A549 (cell line): ENCODE data around the gene PACS1. TPM values are rescaled to one million over a fixed set of nuclear protein-coding genes. Genes with fewer than 3 reads are reported as not detected.
"Not testable (repeated sequence)": the region's sequence is repeated elsewhere in the genome, so short reads cannot be mapped to it uniquely, and the experiment has no call there.

ENCODE experiments used
- ATAC-seq, 2 experiments: fragments of 200-7000 bp in 1 of 2; fragments of >200 bp in 1 of 2; cut with Nextera tagmentation in 1 of 2; cut with Tn5 transposase in 1 of 2; 3 replicates each; pipeline versions ENCODE4 v1.8.0 to v1.9.1; 2018 to 2020; ENCODE audit warnings: mild to moderate bottlenecking in 1 of 2, moderate library complexity in 1 of 2
- CTCF ChIA-PET: fragments of 300-600 bp; sonication (Branson Sonifier 250); formaldehyde crosslinking; extraction: SDS; loops from one replicate; lab custom pipeline; 2021; ENCODE audit warnings: antibody characterized with exemption, inconsistent platforms; lab: Yijun Ruan, JAX
- POLR2A ChIA-PET: fragments of 350-600 bp; formaldehyde crosslinking; extraction: SDS; loops from one replicate; lab custom pipeline; 2021; ENCODE audit warnings: antibody characterized with exemption, inconsistent platforms; lab: Yijun Ruan, JAX
- DNase-seq, 2 experiments: peaks; one replicate each; pipeline versions ENCODE4 v3.0.0 to v3.0.0-alpha.2; 2011 to 2016; ENCODE audit warnings: low read depth in 1 of 2, low spot score in 1 of 2
- FAIRE-seq: peaks from 2 replicates; lab custom pipeline; 2011; peaks lifted over from hg19 to GRCh38; lab: Jason Lieb, UNC
- H3K27ac ChIP-seq, 2 experiments: fragments of >200 bp; sonication (Bioruptor Twin); formaldehyde crosslinking; 3 replicates each; pipeline ENCODE4 v1.5.1; 2016 to 2017
- H3K4me1 ChIP-seq: fragments of >200 bp; sonication (Bioruptor Twin); formaldehyde crosslinking; 3 replicates; pipeline ENCODE4 v1.6.1; 2016
- H3K4me2 ChIP-seq: fragments of >200 bp; sonication (Bioruptor Twin); formaldehyde crosslinking; 3 replicates; pipeline ENCODE4 v1.6.1; 2016
- H3K4me3 ChIP-seq: fragments of >200 bp; sonication (Bioruptor Twin); formaldehyde crosslinking; 3 replicates; pipeline ENCODE4 v1.5.1; 2016
- H3K9me3 ChIP-seq: fragments of >200 bp; sonication (Bioruptor Twin); formaldehyde crosslinking; 3 replicates; pipeline ENCODE4 v1.6.1; 2016
- BHLHE40 ChIP-seq: IDR thresholded peaks from 2 replicates; pipeline ENCODE4 v1.6.1; 2012; ENCODE audit warnings: low read depth, low read length, inconsistent platforms
- EHF ChIP-seq: fragments of 250-450 bp; sonication (Bioruptor Pico); IDR thresholded peaks from 2 replicates; pipeline ENCODE4 v1.5.0; 2020; ENCODE audit warnings: mild to moderate bottlenecking
- EHMT2 ChIP-seq: fragments of 200-600 bp; sonication (generic); IDR thresholded peaks from 2 replicates; pipeline ENCODE4 v1.6.1; 2016; ENCODE audit warnings: antibody characterized with exemption, low read depth, mild to moderate bottlenecking, moderate library complexity
- ESRRA ChIP-seq: fragments of 150-350 bp; IDR thresholded peaks from 2 replicates; pipeline ENCODE4 v1.6.1; 2014; ENCODE audit warnings: mild to moderate bottlenecking, low read length, borderline replicate concordance
- FOSL2 ChIP-seq, 2 experiments: fragments of 450-650 bp in 1 of 2; fragments of >200 bp in 1 of 2; sonication (Bioruptor Twin) in 1 of 2; formaldehyde crosslinking; IDR thresholded peaks; 2 replicates each; pipeline versions ENCODE4 v1.5.0 to v1.6.1; 2016 to 2020; ENCODE audit warnings: mild to moderate bottlenecking in 1 of 2, moderate library complexity in 1 of 2
- HOXB5 ChIP-seq: fragments of 250-450 bp; sonication (Bioruptor Pico); IDR thresholded peaks from 2 replicates; pipeline ENCODE4 v1.5.0; 2020; ENCODE audit warnings: mild to moderate bottlenecking, moderate library complexity
- MAFK ChIP-seq: fragments of 450-650 bp; IDR thresholded peaks from 2 replicates; pipeline ENCODE4 v1.6.1; 2014; ENCODE audit not compliant: partially characterized antibody
- NFE2L2 ChIP-seq: fragments of 150-350 bp; conservative IDR thresholded peaks from 2 replicates; pipeline ENCODE4 v1.6.1; 2014; ENCODE audit warnings: low read length
- NR3C1 ChIP-seq: fragments of >200 bp; sonication (Bioruptor Twin); formaldehyde crosslinking; IDR thresholded peaks from 3 replicates; pipeline ENCODE4 v1.6.1; 2017
- PHF8 ChIP-seq: fragments of 200-600 bp; sonication (generic); IDR thresholded peaks from 2 replicates; pipeline ENCODE4 v1.6.1; 2016; ENCODE audit warnings: low read depth, mild to moderate bottlenecking, antibody characterized with exemption, moderate library complexity, borderline replicate concordance
- RNF2 ChIP-seq: fragments of 200-600 bp; sonication (generic); IDR thresholded peaks from 2 replicates; pipeline ENCODE4 v1.6.1; 2016; ENCODE audit warnings: low read depth, mild to moderate bottlenecking, antibody characterized with exemption, moderate library complexity, borderline replicate concordance
- TFCP2L1 ChIP-seq: fragments of 250-450 bp; sonication (Bioruptor Pico); IDR thresholded peaks from 2 replicates; pipeline ENCODE4 v1.5.0; 2021; ENCODE audit warnings: mild to moderate bottlenecking
- ZC3H11A ChIP-seq: fragments of 450-650 bp; IDR thresholded peaks from 2 replicates; pipeline ENCODE4 v1.6.1; 2014; ENCODE audit warnings: antibody characterized with exemption, mild to moderate bottlenecking
- ZNF302 ChIP-seq: fragments of 250-450 bp; sonication (Bioruptor Pico); IDR thresholded peaks from 2 replicates; pipeline ENCODE4 v1.9.0; 2021; ENCODE audit warnings: inconsistent platforms, mild to moderate bottlenecking, moderate library complexity
- ZSCAN20 ChIP-seq: fragments of 250-450 bp; sonication (Bioruptor Pico); IDR thresholded peaks from 2 replicates; pipeline ENCODE4 v1.8.0; 2022; ENCODE audit warnings: mild to moderate bottlenecking, moderate library complexity
- WGBS: methylation state at CpG from one replicate; pipeline ENCODE4 v1.1.6; 2017; ENCODE audit errors: missing lambda C conversion rate; 5-methylcytosine and 5-hydroxymethylcytosine counted together
- polyA plus RNA-seq, 4 experiments: library from polyadenylated mRNA; depleted of rRNA in 3 of 4; stranded (reverse); fragments of >200 nt; fragmentation: RNase III in 1 of 4; extraction: RNeasy Plus Mini Kit Qiagen cat#74134 plus additional on column Dnase treatment in 1 of 4; gene quantifications; 2 replicates in 3 of 4; 3 replicates in 1 of 4; pipeline ENCODE4 v1.2.3, GENCODE V29; 2011 to 2017
- TF ChIP-seq, protein P1 (sequence below): IDR thresholded peaks from 2 replicates; pipeline ENCODE4 v1.6.1; 2012
- TF ChIP-seq, protein P2 (sequence below): IDR thresholded peaks from 2 replicates; pipeline ENCODE4 v1.6.1; 2012; ENCODE audit warnings: low read depth, borderline replicate concordance
- TF ChIP-seq, protein P3 (sequence below): fragments of 150-350 bp; IDR thresholded peaks from 2 replicates; pipeline ENCODE4 v1.6.1; 2014; ENCODE audit warnings: low read depth, mild to moderate bottlenecking, low read length
- TF ChIP-seq, protein P4 (sequence below): IDR thresholded peaks from 2 replicates; pipeline ENCODE4 v1.6.1; 2012

Gene PACS1
- polyA plus RNA-seq, 2 of the 4 experiments (the other 2 are of a cell fraction): 48.2 to 59.1 TPM

DNA sequence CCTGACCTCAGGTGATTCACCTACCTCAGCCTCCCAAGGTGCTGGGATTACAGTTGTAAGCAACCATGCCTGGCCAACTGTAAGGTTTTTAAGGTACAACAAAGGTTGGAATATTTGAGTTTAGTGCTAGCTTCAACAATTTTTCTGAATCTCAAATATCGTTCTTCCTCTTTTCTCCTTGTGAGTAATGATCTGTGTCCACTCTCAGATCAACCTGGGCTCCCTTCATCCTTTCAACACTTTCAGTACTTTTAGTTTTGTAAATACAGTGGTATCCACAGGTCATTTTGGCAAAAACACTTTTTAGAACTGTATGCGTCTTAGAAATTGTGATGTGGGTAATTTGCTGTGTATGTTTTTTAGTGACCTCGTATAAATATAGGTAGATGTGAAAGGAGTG is 7.9 kb downstream of the PACS1 start:
- no peaks in the 10 kb centered on the region for H3K9me3 ChIP-seq
- H3K27ac ChIP-seq: no peak overlapping the region
- no peak for DNase-seq
- POLR2A ChIA-PET: interaction anchor here (0.6 to 0.7 kb wide), 2 partner anchors 30 to 217 kb away, joined by 3 to 5 read pairs; no protein-coding TSS in a partner anchor
- no peak for ATAC-seq
- H3K4me1 ChIP-seq: peaks cover 61% of the 10 kb centered on the region
- CTCF ChIA-PET: interaction anchor here (0.8 to 9.7 kb wide), 6 partner anchors 8 to 56 kb away, joined by 3 to 82 read pairs (median 3); partner anchors contain the start of gene PACS1
- TF ChIP-seq FOSL2 (IDR thresholded peaks at IDR 0.05) (no peak), FOSL2 (CRISPR knock-in tag; IDR thresholded peaks at IDR 0.05) (no peak), ZNF302 (CRISPR knock-in tag) (no peak), PHF8 (no peak), ZSCAN20 (CRISPR knock-in tag) (no peak), BHLHE40 (no peak), RNF2 (no peak), ESRRA (no peak), EHF (CRISPR knock-in tag) (no peak), ZC3H11A (no peak), HOXB5 (CRISPR knock-in tag) (no peak), TFCP2L1 (CRISPR knock-in tag) (no peak), NR3C1 (no peak), NFE2L2 (no peak), EHMT2 (no peak)
- TF ChIP-seq, protein P1, sequence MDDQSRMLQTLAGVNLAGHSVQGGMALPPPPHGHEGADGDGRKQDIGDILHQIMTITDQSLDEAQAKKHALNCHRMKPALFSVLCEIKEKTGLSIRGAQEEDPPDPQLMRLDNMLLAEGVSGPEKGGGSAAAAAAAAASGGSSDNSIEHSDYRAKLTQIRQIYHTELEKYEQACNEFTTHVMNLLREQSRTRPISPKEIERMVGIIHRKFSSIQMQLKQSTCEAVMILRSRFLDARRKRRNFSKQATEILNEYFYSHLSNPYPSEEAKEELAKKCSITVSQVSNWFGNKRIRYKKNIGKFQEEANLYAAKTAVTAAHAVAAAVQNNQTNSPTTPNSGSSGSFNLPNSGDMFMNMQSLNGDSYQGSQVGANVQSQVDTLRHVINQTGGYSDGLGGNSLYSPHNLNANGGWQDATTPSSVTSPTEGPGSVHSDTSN: no peak
- TF ChIP-seq, protein P2, sequence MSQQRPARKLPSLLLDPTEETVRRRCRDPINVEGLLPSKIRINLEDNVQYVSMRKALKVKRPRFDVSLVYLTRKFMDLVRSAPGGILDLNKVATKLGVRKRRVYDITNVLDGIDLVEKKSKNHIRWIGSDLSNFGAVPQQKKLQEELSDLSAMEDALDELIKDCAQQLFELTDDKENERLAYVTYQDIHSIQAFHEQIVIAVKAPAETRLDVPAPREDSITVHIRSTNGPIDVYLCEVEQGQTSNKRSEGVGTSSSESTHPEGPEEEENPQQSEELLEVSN: no peak
- TF ChIP-seq, protein P3, sequence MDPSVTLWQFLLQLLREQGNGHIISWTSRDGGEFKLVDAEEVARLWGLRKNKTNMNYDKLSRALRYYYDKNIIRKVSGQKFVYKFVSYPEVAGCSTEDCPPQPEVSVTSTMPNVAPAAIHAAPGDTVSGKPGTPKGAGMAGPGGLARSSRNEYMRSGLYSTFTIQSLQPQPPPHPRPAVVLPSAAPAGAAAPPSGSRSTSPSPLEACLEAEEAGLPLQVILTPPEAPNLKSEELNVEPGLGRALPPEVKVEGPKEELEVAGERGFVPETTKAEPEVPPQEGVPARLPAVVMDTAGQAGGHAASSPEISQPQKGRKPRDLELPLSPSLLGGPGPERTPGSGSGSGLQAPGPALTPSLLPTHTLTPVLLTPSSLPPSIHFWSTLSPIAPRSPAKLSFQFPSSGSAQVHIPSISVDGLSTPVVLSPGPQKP: no peak
- TF ChIP-seq, protein P4, sequence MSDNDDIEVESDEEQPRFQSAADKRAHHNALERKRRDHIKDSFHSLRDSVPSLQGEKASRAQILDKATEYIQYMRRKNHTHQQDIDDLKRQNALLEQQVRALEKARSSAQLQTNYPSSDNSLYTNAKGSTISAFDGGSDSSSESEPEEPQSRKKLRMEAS: no peak
- no peak for FAIRE-seq
- H3K4me2 ChIP-seq: no peak overlapping the region
- 88% methylated on average over 3 of the region's 3 CpGs for WGBS
- H3K4me3 ChIP-seq: no peak overlapping the region

DNA sequence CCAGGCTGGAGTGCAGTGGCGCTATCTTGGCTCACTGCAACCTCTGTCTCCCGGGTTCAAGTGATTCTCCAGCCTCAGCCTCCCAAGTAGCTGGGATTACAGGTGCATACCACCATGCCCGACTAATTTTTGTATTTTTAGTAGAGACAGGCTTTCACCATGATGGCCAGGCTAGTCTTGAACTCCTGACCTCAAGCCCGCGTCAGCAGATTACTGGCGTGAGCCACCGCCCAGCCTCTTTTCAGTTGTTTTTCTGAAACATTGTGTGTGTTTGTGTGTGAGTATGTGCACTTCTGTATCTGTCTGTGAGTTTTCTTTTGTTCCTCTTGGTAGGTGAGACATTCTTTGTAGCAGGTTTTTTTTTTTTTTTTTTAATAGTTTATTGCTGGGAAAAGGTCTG is 8.9 kb downstream of the PACS1 start:
- ATAC-seq, H3K4me3 ChIP-seq, DNase-seq, POLR2A ChIA-PET, H3K9me3 ChIP-seq, FAIRE-seq: not testable (repeated sequence)
- Histone ChIP-seq H3K4me1 (peaks cover 69% of the 10 kb centered on the region), H3K4me2 (peak overlapping the region; percentile 57; the same call in 2 of the 3 replicates)
- CTCF ChIA-PET: interaction anchor here (0.6 to 9.7 kb wide), 4 partner anchors 9 to 144 kb away, joined by 3 to 82 read pairs (median 6); partner anchors contain the start of gene PACS1
- TF ChIP-seq MAFK: peak; percentile 51
- TF ChIP-seq, all 56 proteins: peak for 1; not testable (repeated sequence) for 55
- WGBS: 76% methylated on average over 7 of the region's 7 CpGs
- peak overlapping the region in 1 of 2 experiments; percentile 82; a peak in 2 of 6 replicates for H3K27ac ChIP-seq
